HL-60/S4 (cell line): ENCODE measurements around the gene DDX50.

Source experiments
- in situ Hi-C: fragments of 300-500 bp; cut with MboI; formaldehyde crosslinking; loops from 2 replicates; pipeline ENCODE4 v1.14.3; 2022; ENCODE audit warnings: low sequenced_read_pairs

Gene DDX50

GRCh38 chr10:68979738-68980137 is 78.6 kb downstream of the DDX50 start:
- in situ Hi-C loops: loop anchor here (10.0 kb wide), 1 partner anchor 225 kb away; no protein-coding TSS in a partner anchor

GRCh38 chr10:68981074-68981473 is 80.0 kb downstream of the DDX50 start:
- in situ Hi-C loops: no loop called here

- in situ Hi-C loops: no loop called here
Observed at GRCh38 chr10:68982389-68982788, 81.3 kb downstream of the DDX50 start.

- in situ Hi-C loops: no loop called here
Observed at GRCh38 chr10:68987611-68988010, 86.5 kb downstream of the DDX50 start.

- in situ Hi-C loops: no loop called here
Observed at GRCh38 chr10:68988530-68989316, 87.6 kb downstream of the DDX50 start, which contains the start of gene KIFBP. Gene KIFBP (plus strand): TSS chr10:68988803. CDS start chr10:68988833, 30 bp downstream.

- in situ Hi-C loops: no loop called here
Observed at GRCh38 chr10:68989317-68989990, 88.3 kb downstream of the DDX50 start.

GRCh38 chr10:68992636-68993440 is 91.7 kb downstream of the DDX50 start:
- in situ Hi-C loops: loop anchor here (10.0 kb wide), 1 partner anchor 422 kb away; the partner anchor contains the start of gene TACR2
